OCI-LY7 (cell line): ENCODE measurements around the gene MYL2. TPM values are rescaled to one million over a fixed set of nuclear protein-coding genes. Genes with fewer than 3 reads are reported as not detected.
A peak's percentile ranks its signal among the peaks of the same experiment; 100 is the strongest.

ENCODE experiments used
- BruUV-seq: library from RNA; stranded (reverse); fragments of 400-500 nt; replicated peaks from 2 replicates; lab custom pipeline; 2021; lab: Mats Ljungman, UMichigan
- CTCF ChIA-PET: fragments of 300-600 bp; sonication (Branson Sonifier 250); formaldehyde crosslinking; loops from one replicate; lab custom pipeline; 2022; ENCODE audit warnings: antibody characterized with exemption; ENCODE audit not compliant: unreplicated experiment; lab: Charles Lee
- POLR2A ChIA-PET: fragments of 300-600 bp; sonication (Branson Sonifier 250); formaldehyde crosslinking; loops from one replicate; lab custom pipeline; 2022; ENCODE audit warnings: antibody characterized with exemption; lab: Charles Lee
- DNase-seq: peaks from one replicate; pipeline ENCODE4 v3.0.0-alpha.2; 2015; ENCODE audit warnings: low spot score
- H2AFZ ChIP-seq: fragments of 200-600 bp; sonication (generic), shearing (Covaris generic); 2 replicates; pipeline ENCODE4 v1.6.1; 2014; ENCODE audit warnings: mild to moderate bottlenecking, antibody characterized with exemption, low read length, moderate library complexity
- H3K27ac ChIP-seq: fragments of 200-600 bp; sonication (generic); 2 replicates; pipeline ENCODE4 v1.5.1; 2014; ENCODE audit warnings: mixed run types, low read depth, mild to moderate bottlenecking, moderate library complexity, low read length, inconsistent platforms; ENCODE audit not compliant: poor library complexity, severe bottlenecking
- H3K36me3 ChIP-seq: fragments of 200-600 bp; sonication (generic); 2 replicates; pipeline ENCODE4 v1.6.1; 2014; ENCODE audit warnings: mild to moderate bottlenecking, antibody characterized with exemption, low read length, moderate library complexity, mixed read lengths; ENCODE audit not compliant: insufficient read depth
- H3K4me1 ChIP-seq: fragments of 200-600 bp; sonication (generic); 2 replicates; pipeline ENCODE4 v1.5.1; 2014; ENCODE audit warnings: mild to moderate bottlenecking, low read length; ENCODE audit not compliant: insufficient read depth, poor library complexity, severe bottlenecking
- H3K4me2 ChIP-seq: fragments of 200-600 bp; sonication (generic); 2 replicates; pipeline ENCODE4 v1.6.1; 2014; ENCODE audit warnings: mild to moderate bottlenecking, low read length
- H3K4me3 ChIP-seq: fragments of 200-600 bp; sonication (generic); 2 replicates; pipeline ENCODE4 v1.5.1; 2014; ENCODE audit warnings: mild to moderate bottlenecking, low read depth, low read length; ENCODE audit not compliant: poor library complexity, severe bottlenecking
- H3K79me2 ChIP-seq: fragments of 200-600 bp; sonication (generic); 2 replicates; pipeline ENCODE4 v1.6.1; 2016; ENCODE audit warnings: low read depth, mild to moderate bottlenecking, low read length, moderate library complexity, mixed read lengths; ENCODE audit not compliant: insufficient read depth
- H3K9me2 ChIP-seq: fragments of 200-600 bp; sonication (generic); 2 replicates; pipeline ENCODE4 v1.6.1; 2016; ENCODE audit warnings: mild to moderate bottlenecking, low read length, mixed read lengths; ENCODE audit not compliant: insufficient read depth
- H3K9me3 ChIP-seq: fragments of 200-600 bp; sonication (generic); 2 replicates; pipeline ENCODE4 v1.6.1; 2014; ENCODE audit warnings: mild to moderate bottlenecking, mixed run types, low read length, mixed read lengths
- H4K20me1 ChIP-seq: fragments of 200-600 bp; sonication (generic); 2 replicates; pipeline ENCODE4 v1.6.1; 2014; ENCODE audit warnings: mild to moderate bottlenecking, antibody characterized with exemption, low read length, moderate library complexity, mixed read lengths; ENCODE audit not compliant: insufficient read depth
- EZH2phosphoT487 ChIP-seq: fragments of 200-600 bp; sonication (generic); IDR thresholded peaks from 2 replicates; pipeline ENCODE4 v1.6.1; 2018; ENCODE audit warnings: low read depth, borderline replicate concordance, mild to moderate bottlenecking, mixed run types, antibody characterized with exemption, low read length, moderate library complexity, mixed read lengths
- intact Hi-C: fragments of 100-400 bp; cut with micrococcal nuclease; formaldehyde crosslinking; loops from one replicate; pipeline ENCODE4 v1.10.0; 2022; ENCODE audit not compliant: unreplicated experiment
- total RNA-seq, 2 experiments: library from RNA; depleted of rRNA in 1 of 2; stranded (reverse); fragments of >200 nt in 1 of 2; shearing (Covaris generic) in 1 of 2; gene quantifications; 2 replicates each; pipeline ENCODE4 v1.2.3, GENCODE V29; 2014 to 2022
- TF ChIP-seq, protein P1 (sequence below): fragments of 200-600 bp; sonication (generic); conservative IDR thresholded peaks from 2 replicates; pipeline ENCODE4 v1.5.1; 2014; ENCODE audit warnings: mild to moderate bottlenecking, antibody characterized with exemption, low read length, moderate library complexity, mixed read lengths

MYL2 gene
- total RNA-seq, 2 experiments from 2014 or later = 7.4 TPM; not detected in 1

DNA sequence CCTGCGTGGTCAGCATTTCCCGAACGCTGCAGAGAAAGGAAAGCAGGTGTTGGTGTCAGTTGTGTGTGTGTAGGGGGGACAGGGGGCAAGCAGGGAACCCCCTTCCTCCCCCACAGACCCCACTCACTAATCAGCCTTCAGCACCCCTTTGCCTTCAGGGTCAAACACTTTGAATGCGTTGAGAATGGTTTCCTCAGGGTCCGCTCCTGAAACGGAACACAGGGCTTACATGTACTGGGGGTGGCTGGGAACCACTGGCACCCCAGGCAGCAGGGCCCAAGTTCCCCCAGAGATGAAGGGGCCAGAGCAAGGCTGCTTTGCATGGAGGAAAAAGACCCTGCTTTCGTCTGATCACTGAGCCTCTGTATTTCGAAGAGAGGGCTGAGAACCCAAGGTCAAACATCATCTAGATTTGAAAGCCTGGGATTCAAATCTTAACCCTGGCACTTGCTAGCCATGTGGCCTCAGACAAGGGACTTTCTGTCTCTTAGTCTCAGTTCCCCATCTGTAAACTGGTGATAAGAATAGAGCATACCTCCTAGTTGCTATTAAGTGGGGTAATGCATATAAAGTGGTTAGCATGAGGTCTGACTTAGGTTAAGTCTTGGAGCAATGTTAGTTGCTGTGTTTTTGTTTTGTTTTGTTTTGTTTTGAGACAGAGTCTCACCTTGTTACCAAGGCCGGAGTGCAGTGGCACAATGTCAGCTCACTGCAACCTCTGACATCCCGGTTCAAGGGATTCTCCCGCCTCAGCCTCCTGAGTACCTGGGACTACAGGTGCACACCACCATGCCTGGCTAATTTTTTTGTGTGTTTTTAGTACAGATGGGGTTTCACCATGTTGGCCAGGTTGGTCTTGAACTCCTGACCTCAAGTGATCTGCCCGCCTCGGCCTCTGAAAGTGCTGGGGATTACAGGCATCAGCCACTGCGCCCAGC lies 7.0 kb downstream of the MYL2 start:
- TF ChIP-seq, protein P1, sequence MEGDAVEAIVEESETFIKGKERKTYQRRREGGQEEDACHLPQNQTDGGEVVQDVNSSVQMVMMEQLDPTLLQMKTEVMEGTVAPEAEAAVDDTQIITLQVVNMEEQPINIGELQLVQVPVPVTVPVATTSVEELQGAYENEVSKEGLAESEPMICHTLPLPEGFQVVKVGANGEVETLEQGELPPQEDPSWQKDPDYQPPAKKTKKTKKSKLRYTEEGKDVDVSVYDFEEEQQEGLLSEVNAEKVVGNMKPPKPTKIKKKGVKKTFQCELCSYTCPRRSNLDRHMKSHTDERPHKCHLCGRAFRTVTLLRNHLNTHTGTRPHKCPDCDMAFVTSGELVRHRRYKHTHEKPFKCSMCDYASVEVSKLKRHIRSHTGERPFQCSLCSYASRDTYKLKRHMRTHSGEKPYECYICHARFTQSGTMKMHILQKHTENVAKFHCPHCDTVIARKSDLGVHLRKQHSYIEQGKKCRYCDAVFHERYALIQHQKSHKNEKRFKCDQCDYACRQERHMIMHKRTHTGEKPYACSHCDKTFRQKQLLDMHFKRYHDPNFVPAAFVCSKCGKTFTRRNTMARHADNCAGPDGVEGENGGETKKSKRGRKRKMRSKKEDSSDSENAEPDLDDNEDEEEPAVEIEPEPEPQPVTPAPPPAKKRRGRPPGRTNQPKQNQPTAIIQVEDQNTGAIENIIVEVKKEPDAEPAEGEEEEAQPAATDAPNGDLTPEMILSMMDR = no peak
- Histone ChIP-seq H2AFZ (peak overlapping the region; percentile 75), H4K20me1 (no peaks in the 10 kb centered on the region), H3K9me2 (no peaks in the 10 kb centered on the region), H3K4me1 (peaks cover 55% of the 10 kb centered on the region), H3K79me2 (no peaks in the 10 kb centered on the region), H3K36me3 (no peaks in the 10 kb centered on the region), H3K4me2 (peak overlapping the region; percentile 61), H3K27ac (peak overlapping the region; percentile 92), H3K9me3 (no peaks in the 10 kb centered on the region), H3K4me3 (peak overlapping the region; percentile 43)
- peak; percentile 89 for DNase-seq
- intact Hi-C loops = no loop called here
- ChIA-PET POLR2A (no interaction called here), CTCF (no interaction called here)
- no TSS peak for BruUV-seq

DNA sequence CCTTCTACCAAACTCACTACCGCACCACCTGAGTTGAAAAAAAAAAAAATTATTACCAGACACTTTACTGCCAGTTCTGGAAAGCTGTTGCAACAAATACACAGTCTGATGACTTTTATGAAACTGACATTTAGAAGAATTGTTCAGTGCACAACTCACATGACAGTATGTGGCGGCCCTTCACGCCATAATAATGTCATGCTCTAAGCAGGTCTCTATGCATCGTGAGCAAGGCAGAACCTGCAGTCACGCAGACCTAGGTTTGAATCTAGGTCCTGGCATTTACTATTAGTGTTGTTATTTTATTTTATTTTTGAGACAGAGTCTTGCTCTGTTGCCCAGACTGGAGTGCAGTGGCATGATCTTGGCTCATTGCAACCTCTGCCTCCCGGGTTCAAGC lies 8.1 kb downstream of the MYL2 start:
- intact Hi-C loops = no loop called here

More for the DNA sequence above, 8.1 kb downstream of the MYL2 start:
- Histone ChIP-seq H3K4me3 (no peak overlapping the region), H3K4me1 (peaks cover 55% of the 10 kb centered on the region), H3K27ac (peak overlapping the region; percentile 92), H3K4me2 (peak overlapping the region; percentile 61; the same call in 1 of the 2 replicates), H4K20me1 (no peaks in the 10 kb centered on the region), H3K36me3 (no peaks in the 10 kb centered on the region), H3K9me2 (no peaks in the 10 kb centered on the region), H3K79me2 (no peaks in the 10 kb centered on the region), H2AFZ (peak overlapping the region; percentile 11; the same call in 1 of the 2 replicates), H3K9me3 (no peaks in the 10 kb centered on the region)
- no TSS peak for BruUV-seq
- TF ChIP-seq EZH2phosphoT487 = no peak
- TF ChIP-seq, protein P1 = no peak
- CTCF ChIA-PET = no interaction called here
- POLR2A ChIA-PET = interaction anchor here (0.6 to 1.0 kb wide), 4 partner anchors 16 to 306 kb away, joined by 3 to 5 read pairs (median 4); no protein-coding TSS in a partner anchor
- no peak for DNase-seq
